Erythroblast (primary cell): Measurements from ENCODE around the gene CNP.

Experiments
- GATA1 ChIP-seq: IDR thresholded peaks from 2 replicates; pipeline ENCODE4 v1.6.1; 2011; ENCODE audit warnings: low read depth, mild to moderate bottlenecking, control low read depth, low read length, moderate library complexity
- POLR2A ChIP-seq: IDR thresholded peaks from 2 replicates; pipeline ENCODE4 v1.6.1; 2011; ENCODE audit warnings: mild to moderate bottlenecking, low read length

DNA sequence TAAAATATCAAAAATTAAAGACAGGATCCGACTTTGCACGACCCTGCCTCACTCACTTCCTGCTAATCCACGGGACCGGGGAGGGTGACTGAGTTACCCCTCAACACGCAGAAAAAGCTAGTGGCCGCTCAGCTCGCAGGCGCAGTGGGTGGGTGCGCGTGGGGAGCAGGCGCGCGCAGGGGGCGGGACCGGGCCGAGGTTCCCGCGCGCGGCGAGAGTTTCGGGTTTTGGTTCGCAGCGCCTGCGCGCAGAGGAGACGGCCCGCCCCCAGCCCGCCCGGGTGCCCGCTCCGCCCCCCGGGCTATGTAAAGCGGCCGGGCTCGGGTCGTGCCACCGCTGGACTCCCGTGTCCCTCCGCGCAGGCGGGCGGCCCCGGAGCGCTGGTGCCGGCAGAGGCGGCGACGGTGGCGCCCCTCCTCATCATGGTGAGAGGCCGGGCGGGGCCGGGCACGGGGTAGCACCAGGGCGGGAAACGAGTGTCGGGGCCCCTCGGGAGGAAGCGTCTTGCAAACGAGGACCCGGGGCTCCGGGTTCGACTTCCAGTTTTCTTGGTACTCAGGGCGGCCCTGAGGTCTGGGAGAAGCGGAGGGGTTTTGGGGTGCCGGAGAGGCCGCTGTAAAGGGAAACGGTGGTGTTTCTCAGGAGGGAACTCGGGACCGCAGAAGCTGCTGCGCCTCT lies at the start of gene CNP:
- TF ChIP-seq POLR2A (peak; percentile 58), GATA1 (no peak)
